ENCODE results near the gene WBP2.

DNA sequence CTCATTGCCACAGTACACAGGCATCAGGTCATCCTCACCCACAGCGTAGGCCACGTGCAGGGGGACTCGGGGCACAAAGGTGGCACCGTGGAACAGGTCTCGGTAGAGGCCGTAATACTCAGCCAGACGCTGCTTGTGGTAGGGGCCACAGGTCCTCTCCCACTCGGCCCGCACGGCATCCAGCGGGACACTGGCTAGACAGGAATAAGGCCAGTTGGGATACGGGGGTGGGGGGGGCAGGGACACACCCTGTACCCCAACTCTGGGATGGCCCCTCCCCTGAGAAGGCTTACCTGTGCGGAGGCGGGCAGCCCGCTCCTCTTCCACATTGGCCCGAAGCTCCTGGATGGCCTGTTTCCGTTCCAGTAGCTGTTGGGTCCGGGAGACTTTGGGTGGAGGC, 46.6 kb upstream of the WBP2 start:
- TF ChIP-seq POLR2AphosphoS5 (IDR thresholded peaks at IDR 0.05; ENCODE audit: low read depth, low read length) (no peak), POLR2A (IDR thresholded peaks at IDR 0.05; ENCODE audit: low read depth, low read length) (no peak), TAF1 (IDR thresholded peaks at IDR 0.05; ENCODE audit: borderline replicate concordance, low read depth, low read length) (no peak)

Data from GM12892 (cell line).